Measurements from ENCODE around the gene TWIST2. TPM values are rescaled to one million over a fixed set of nuclear protein-coding genes. Genes with fewer than 3 reads are reported as not detected.

Gene TWIST2
- polyA plus RNA-seq, 3 donors: 0.43 to 0.49 (median 0.43) TPM

DNA sequence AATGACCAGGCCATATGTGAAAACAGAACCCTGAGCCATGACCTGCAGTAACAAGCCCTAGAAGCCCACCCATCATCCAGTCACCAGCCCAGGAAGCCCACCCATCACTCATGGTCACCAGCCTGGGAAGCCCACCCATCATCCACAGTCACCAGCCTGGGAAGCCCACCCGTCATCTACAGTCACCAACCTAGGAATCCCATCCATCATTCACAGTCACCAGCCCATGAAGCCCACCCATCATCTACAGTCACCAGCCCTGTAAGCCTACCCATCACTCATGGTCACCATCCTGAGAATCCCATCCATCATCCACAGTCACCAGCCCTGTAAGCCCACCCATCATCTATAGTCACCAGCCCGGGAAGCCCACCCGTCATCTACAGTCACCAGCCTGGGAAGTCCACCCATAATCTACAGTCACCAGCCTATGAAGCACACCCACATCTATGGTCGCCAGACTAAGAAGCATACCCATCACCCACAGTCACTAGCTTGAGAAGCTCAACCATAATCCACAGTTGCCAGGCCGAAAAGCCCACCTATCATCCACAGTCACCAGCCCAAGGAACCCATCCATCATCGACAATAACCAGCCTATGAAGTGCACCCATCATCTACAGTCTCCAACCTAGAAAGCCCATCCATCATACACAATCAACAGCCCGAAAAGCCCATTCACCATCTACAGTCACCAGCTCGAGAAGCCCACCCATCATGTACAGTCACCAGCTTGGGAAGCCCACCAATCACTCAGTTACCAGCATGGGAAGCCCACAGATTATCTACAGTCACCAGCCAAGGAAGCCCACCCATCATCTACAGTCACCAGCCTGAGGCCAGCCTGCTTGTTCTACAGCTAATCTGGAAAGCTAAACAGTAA is 91.9 kb downstream of the TWIST2 start:
- TF ChIP-seq, protein P1, sequence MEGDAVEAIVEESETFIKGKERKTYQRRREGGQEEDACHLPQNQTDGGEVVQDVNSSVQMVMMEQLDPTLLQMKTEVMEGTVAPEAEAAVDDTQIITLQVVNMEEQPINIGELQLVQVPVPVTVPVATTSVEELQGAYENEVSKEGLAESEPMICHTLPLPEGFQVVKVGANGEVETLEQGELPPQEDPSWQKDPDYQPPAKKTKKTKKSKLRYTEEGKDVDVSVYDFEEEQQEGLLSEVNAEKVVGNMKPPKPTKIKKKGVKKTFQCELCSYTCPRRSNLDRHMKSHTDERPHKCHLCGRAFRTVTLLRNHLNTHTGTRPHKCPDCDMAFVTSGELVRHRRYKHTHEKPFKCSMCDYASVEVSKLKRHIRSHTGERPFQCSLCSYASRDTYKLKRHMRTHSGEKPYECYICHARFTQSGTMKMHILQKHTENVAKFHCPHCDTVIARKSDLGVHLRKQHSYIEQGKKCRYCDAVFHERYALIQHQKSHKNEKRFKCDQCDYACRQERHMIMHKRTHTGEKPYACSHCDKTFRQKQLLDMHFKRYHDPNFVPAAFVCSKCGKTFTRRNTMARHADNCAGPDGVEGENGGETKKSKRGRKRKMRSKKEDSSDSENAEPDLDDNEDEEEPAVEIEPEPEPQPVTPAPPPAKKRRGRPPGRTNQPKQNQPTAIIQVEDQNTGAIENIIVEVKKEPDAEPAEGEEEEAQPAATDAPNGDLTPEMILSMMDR (IDR thresholded peaks at IDR 0.05): no peak
- Histone ChIP-seq H3K36me3 (replicated peaks in 1 of 2; ENCODE audit: control insufficient read depth in 1 of 2, insufficient read depth in 2 of 2, low read length in 2 of 2) (no peaks in the 10 kb centered on the region), H4K20me1 (ENCODE audit: insufficient read depth, low read length) (no peaks in the 10 kb centered on the region), H3K9me3 (replicated peaks in 1 of 2; ENCODE audit: control insufficient read depth in 1 of 2, insufficient read depth in 1 of 2, low read length in 2 of 2) (no peaks in the 10 kb centered on the region), H3K4me2 (replicated peaks; ENCODE audit: extremely low read depth, low read length, poor library complexity, severe bottlenecking) (no peak overlapping the region), H3K4me3 (replicated peaks in 1 of 3; ENCODE audit: low read depth in 2 of 3, low read length in 3 of 3) (no peak overlapping the region), H3K27me3 (ENCODE audit: control insufficient read depth in 2 of 2, insufficient read depth in 2 of 2, low read length in 2 of 2) (no peaks in the 10 kb centered on the region), H3K27ac (ENCODE audit: low read depth in 1 of 2, low read length in 2 of 2) (no peak overlapping the region), H3K79me2 (ENCODE audit: insufficient read depth, low read length) (no peaks in the 10 kb centered on the region), H3K9ac (ENCODE audit: insufficient read depth, low read length, poor library complexity, severe bottlenecking) (no peak overlapping the region), H3K4me1 (ENCODE audit: control insufficient read depth in 1 of 2, insufficient read depth in 2 of 2, low read length in 2 of 2) (no peaks in the 10 kb centered on the region), H2AFZ (ENCODE audit: insufficient read depth, low read depth, low read length, poor library complexity, severe bottlenecking) (no peak overlapping the region)
- intact Hi-C loops (cut with micrococcal nuclease): no loop called here
- H3K4me3 Mint-ChIP-seq: no peak overlapping the region
- no peak overlapping the region for H3K27ac Mint-ChIP-seq
- no peaks in the 10 kb centered on the region for H3K4me1 Mint-ChIP-seq
- peaks cover 0 to 4% (median 0%) of the 10 kb centered on the region in 7 donors for H3K9me3 Mint-ChIP-seq
- WGBS (ENCODE audit: insufficient coverage): 95% methylated on average over 8 of the region's 8 CpGs
- H3K36me3 Mint-ChIP-seq: no peaks in the 10 kb centered on the region
- no peak for DNase-seq
- H3K27me3 Mint-ChIP-seq (ENCODE audit: low read depth in 3 of 3): peaks cover 12 to 22% (median 13%) of the 10 kb centered on the region in 3 donors

DNA sequence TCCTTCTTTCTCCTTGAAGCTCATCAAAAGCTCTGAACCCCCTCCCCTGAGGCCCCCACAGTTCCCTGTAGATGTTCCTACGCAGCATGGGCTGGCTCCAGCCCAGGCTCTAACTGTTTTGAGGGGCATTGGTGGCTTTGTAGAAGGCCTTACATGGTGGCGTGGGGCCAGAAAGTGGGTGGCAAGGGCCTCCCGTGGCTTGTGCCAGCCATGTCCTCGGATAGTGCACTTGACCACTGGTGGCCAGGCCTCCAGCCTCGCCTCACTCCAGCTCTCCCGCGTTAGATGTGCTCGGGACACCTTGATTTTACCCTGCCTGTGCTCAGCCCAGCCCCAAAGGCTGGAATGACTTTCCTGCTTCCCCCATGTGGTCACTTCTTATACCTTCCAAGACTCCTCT is 92.9 kb downstream of the TWIST2 start:
- H3K9ac ChIP-seq (ENCODE audit: insufficient read depth, low read length, poor library complexity, severe bottlenecking): no peak overlapping the region
- Mint-ChIP-seq H3K27me3 (ENCODE audit: low read depth in 3 of 3) (peaks cover 9 to 22% (median 11%) of the 10 kb centered on the region in 3 donors), H3K36me3 (no peaks in the 10 kb centered on the region), H3K27ac (no peak overlapping the region), H3K9me3 (peaks cover 0 to 5% (median 1%) of the 10 kb centered on the region in 7 donors), H3K4me3 (no peak overlapping the region), H3K4me1 (no peaks in the 10 kb centered on the region)
- H3K4me3 ChIP-seq (replicated peaks in 1 of 3; ENCODE audit: low read depth in 2 of 3, low read length in 3 of 3): no peak overlapping the region
- peaks cover 0 to 1% of the 10 kb centered on the region in 2 donors for H3K27me3 ChIP-seq (ENCODE audit: control insufficient read depth in 2 of 2, insufficient read depth in 2 of 2, low read length in 2 of 2)
- H3K79me2 ChIP-seq (ENCODE audit: insufficient read depth, low read length): no peaks in the 10 kb centered on the region
- no peaks in the 10 kb centered on the region for H4K20me1 ChIP-seq (ENCODE audit: insufficient read depth, low read length)
- no peak for DNase-seq
- H3K27ac ChIP-seq (ENCODE audit: low read depth in 1 of 2, low read length in 2 of 2): no peak overlapping the region
- TF ChIP-seq, protein P1 (IDR thresholded peaks at IDR 0.05): no peak
- WGBS (ENCODE audit: insufficient coverage): 89% methylated on average over 8 of the region's 8 CpGs
- H3K9me3 ChIP-seq (replicated peaks in 1 of 2; ENCODE audit: control insufficient read depth in 1 of 2, insufficient read depth in 1 of 2, low read length in 2 of 2): peaks cover 0 to 6% of the 10 kb centered on the region in 2 donors
- no peak overlapping the region for H3K4me2 ChIP-seq (replicated peaks; ENCODE audit: extremely low read depth, low read length, poor library complexity, severe bottlenecking)
- intact Hi-C loops (cut with micrococcal nuclease): no loop called here
- no peak overlapping the region for H2AFZ ChIP-seq (ENCODE audit: insufficient read depth, low read depth, low read length, poor library complexity, severe bottlenecking)
- no peaks in the 10 kb centered on the region for H3K4me1 ChIP-seq (ENCODE audit: control insufficient read depth in 1 of 2, insufficient read depth in 2 of 2, low read length in 2 of 2)
- H3K36me3 ChIP-seq (replicated peaks in 1 of 2; ENCODE audit: control insufficient read depth in 1 of 2, insufficient read depth in 2 of 2, low read length in 2 of 2): no peaks in the 10 kb centered on the region

Measured in CD14-positive monocyte (primary cell).